Activated CD4-positive, alpha-beta memory T cell treated with anti-CD3 and anti-CD28 coated beads, Interleukin-2, amount 10 ng/mL, durations not matched to agents 7 days and 5 days (primary cell): ENCODE data around the gene TDRD5. TPM values are rescaled to one million over a fixed set of nuclear protein-coding genes. Genes with fewer than 3 reads are reported as not detected.

Experiments used
- CTCF ChIA-PET: fragments of 350-600 bp; sonication (Branson Sonifier 250); formaldehyde crosslinking; loops from one replicate; lab custom pipeline; 2021; ENCODE audit warnings: antibody characterized with exemption, inconsistent platforms; lab: Charles Lee
- POLR2A ChIA-PET: fragments of 350-600 bp; sonication (Branson Sonifier 250); formaldehyde crosslinking; loops from one replicate; lab custom pipeline; 2021; ENCODE audit warnings: antibody characterized with exemption; lab: Charles Lee
- DNase-seq: peaks from one replicate; pipeline ENCODE4 v3.0.0-alpha.2; 2020
- H3K27ac Mint-ChIP-seq: one replicate; pipeline ENCODE4 v1.8.0; 2021; ENCODE audit warnings: mild to moderate bottlenecking, mixed read lengths
- H3K27me3 Mint-ChIP-seq: one replicate; pipeline ENCODE4 v1.8.0; 2021; ENCODE audit warnings: mixed read lengths
- H3K36me3 Mint-ChIP-seq: one replicate; pipeline ENCODE4 v1.8.0; 2021; ENCODE audit warnings: low read depth, mixed read lengths
- H3K4me1 Mint-ChIP-seq: one replicate; pipeline ENCODE4 v1.8.0; 2021; ENCODE audit warnings: mixed read lengths
- H3K4me3 Mint-ChIP-seq: one replicate; pipeline ENCODE4 v1.8.0; 2021; ENCODE audit warnings: mild to moderate bottlenecking, mixed read lengths
- H3K9me3 Mint-ChIP-seq: one replicate; pipeline ENCODE4 v1.8.0; 2021; ENCODE audit warnings: mixed read lengths
- total RNA-seq, 2 experiments: library from RNA; stranded (reverse); gene quantifications; one replicate each; pipeline ENCODE4 v1.2.3, GENCODE V29; 2021

The TDRD5 gene
- total RNA-seq, 2 experiments from 2014 or later = not detected

GRCh38 chr1:179583771-179584320 is 7.8 kb upstream of the TDRD5 start:
- ChIA-PET CTCF (no interaction called here), POLR2A (no interaction called here)
- Mint-ChIP-seq H3K4me1 (peaks cover 1% of the 10 kb centered on the region), H3K36me3 (no peaks in the 10 kb centered on the region), H3K9me3 (no peaks in the 10 kb centered on the region), H3K4me3 (no peak overlapping the region), H3K27ac (no peak overlapping the region), H3K27me3 (peaks cover 28% of the 10 kb centered on the region)
- DNase-seq = no peak

- Mint-ChIP-seq H3K36me3 (no peaks in the 10 kb centered on the region), H3K4me1 (peaks cover 1% of the 10 kb centered on the region), H3K27ac (no peak overlapping the region), H3K9me3 (no peaks in the 10 kb centered on the region), H3K27me3 (peaks cover 28% of the 10 kb centered on the region), H3K4me3 (no peak overlapping the region)
- DNase-seq = no peak
- ChIA-PET POLR2A (no interaction called here), CTCF (no interaction called here)
These were observed 5.4 kb upstream of the TDRD5 start for GRCh38 chr1:179586107-179586823.

- Mint-ChIP-seq H3K9me3 (no peaks in the 10 kb centered on the region), H3K4me1 (peaks cover 1% of the 10 kb centered on the region), H3K27me3 (peaks cover 28% of the 10 kb centered on the region), H3K27ac (no peak overlapping the region), H3K4me3 (no peak overlapping the region), H3K36me3 (no peaks in the 10 kb centered on the region)
- POLR2A ChIA-PET = no interaction called here
- DNase-seq = no peak
- CTCF ChIA-PET = no interaction called here
These were observed 4.3 kb upstream of the TDRD5 start for GRCh38 chr1:179587336-179587735.

- no peaks in the 10 kb centered on the region for H3K36me3 Mint-ChIP-seq
- no peak overlapping the region for H3K27ac Mint-ChIP-seq
- H3K4me1 Mint-ChIP-seq = peaks cover 1% of the 10 kb centered on the region
- no peak for DNase-seq
- POLR2A ChIA-PET = no interaction called here
- no peak overlapping the region for H3K4me3 Mint-ChIP-seq
- H3K9me3 Mint-ChIP-seq = no peaks in the 10 kb centered on the region
- CTCF ChIA-PET = no interaction called here
- peaks cover 29% of the 10 kb centered on the region for H3K27me3 Mint-ChIP-seq
These were observed 3.1 kb upstream of the TDRD5 start for GRCh38 chr1:179588425-179589024.

GRCh38 chr1:179589509-179589908 is 2.1 kb upstream of the TDRD5 start:
- no peaks in the 10 kb centered on the region for H3K36me3 Mint-ChIP-seq
- no peaks in the 10 kb centered on the region for H3K9me3 Mint-ChIP-seq
- POLR2A ChIA-PET = no interaction called here
- no peak overlapping the region for H3K4me3 Mint-ChIP-seq
- CTCF ChIA-PET = no interaction called here
- no peak for DNase-seq
- H3K4me1 Mint-ChIP-seq = peaks cover 1% of the 10 kb centered on the region
- no peak overlapping the region for H3K27ac Mint-ChIP-seq
- H3K27me3 Mint-ChIP-seq = peaks cover 26% of the 10 kb centered on the region

- Mint-ChIP-seq H3K27ac (no peak overlapping the region), H3K27me3 (peaks cover 23% of the 10 kb centered on the region), H3K4me1 (peaks cover 1% of the 10 kb centered on the region), H3K9me3 (no peaks in the 10 kb centered on the region), H3K36me3 (no peaks in the 10 kb centered on the region), H3K4me3 (no peak overlapping the region)
- POLR2A ChIA-PET = no interaction called here
- no peak for DNase-seq
- CTCF ChIA-PET = no interaction called here
These were observed 961 bp upstream of the TDRD5 start for GRCh38 chr1:179590671-179591070.

- ChIA-PET CTCF (no interaction called here), POLR2A (no interaction called here)
- no peaks in the 10 kb centered on the region for H3K9me3 Mint-ChIP-seq
- H3K36me3 Mint-ChIP-seq = no peaks in the 10 kb centered on the region
- peaks cover 20% of the 10 kb centered on the region for H3K27me3 Mint-ChIP-seq
- H3K4me1 Mint-ChIP-seq = no peaks in the 10 kb centered on the region
- no peak for DNase-seq
- no peak overlapping the region for H3K27ac Mint-ChIP-seq
- no peak overlapping the region for H3K4me3 Mint-ChIP-seq
These were observed 410 bp upstream of the TDRD5 start for GRCh38 chr1:179591253-179591591.

- Mint-ChIP-seq H3K4me1 (no peaks in the 10 kb centered on the region), H3K9me3 (no peaks in the 10 kb centered on the region), H3K27me3 (peaks cover 18% of the 10 kb centered on the region), H3K36me3 (no peaks in the 10 kb centered on the region), H3K27ac (no peak overlapping the region), H3K4me3 (no peak overlapping the region)
- CTCF ChIA-PET = interaction anchor here (1.3 kb wide), 1 partner anchor 211 kb away, joined by 3 read pairs; no protein-coding TSS in a partner anchor
- POLR2A ChIA-PET = no interaction called here
- DNase-seq = no peak
These were observed 7.0 kb downstream of the TDRD5 start for GRCh38 chr1:179598631-179599030.

GRCh38 chr1:179599623-179600249 is 8.1 kb downstream of the TDRD5 start:
- POLR2A ChIA-PET = no interaction called here
- no peak for DNase-seq
- H3K4me1 Mint-ChIP-seq = no peaks in the 10 kb centered on the region
- H3K36me3 Mint-ChIP-seq = no peaks in the 10 kb centered on the region
- CTCF ChIA-PET = interaction anchor here (0.6 kb wide), 1 partner anchor 520 kb away, joined by 4 read pairs; no protein-coding TSS in a partner anchor
- H3K27me3 Mint-ChIP-seq = peaks cover 13% of the 10 kb centered on the region
- H3K4me3 Mint-ChIP-seq = no peak overlapping the region
- no peaks in the 10 kb centered on the region for H3K9me3 Mint-ChIP-seq
- H3K27ac Mint-ChIP-seq = no peak overlapping the region

- CTCF ChIA-PET = no interaction called here
- no peak overlapping the region for H3K4me3 Mint-ChIP-seq
- H3K27ac Mint-ChIP-seq = no peak overlapping the region
- H3K36me3 Mint-ChIP-seq = no peaks in the 10 kb centered on the region
- DNase-seq = no peak
- POLR2A ChIA-PET = no interaction called here
- H3K9me3 Mint-ChIP-seq = no peaks in the 10 kb centered on the region
- peaks cover 11% of the 10 kb centered on the region for H3K27me3 Mint-ChIP-seq
- no peaks in the 10 kb centered on the region for H3K4me1 Mint-ChIP-seq
These were observed 9.5 kb downstream of the TDRD5 start for GRCh38 chr1:179601093-179601492.

GRCh38 chr1:179612361-179612760 is 20.7 kb downstream of the TDRD5 start:
- no peak for DNase-seq
- POLR2A ChIA-PET = no interaction called here
- Mint-ChIP-seq H3K4me1 (no peaks in the 10 kb centered on the region), H3K36me3 (no peaks in the 10 kb centered on the region), H3K27me3 (peaks cover 5% of the 10 kb centered on the region), H3K27ac (no peak overlapping the region), H3K9me3 (no peaks in the 10 kb centered on the region), H3K4me3 (no peak overlapping the region)
- CTCF ChIA-PET = no interaction called here

- Mint-ChIP-seq H3K9me3 (no peaks in the 10 kb centered on the region), H3K36me3 (no peaks in the 10 kb centered on the region), H3K27ac (no peak overlapping the region), H3K4me3 (no peak overlapping the region), H3K4me1 (no peaks in the 10 kb centered on the region), H3K27me3 (peaks cover 2% of the 10 kb centered on the region)
- ChIA-PET CTCF (no interaction called here), POLR2A (no interaction called here)
- no peak for DNase-seq
These were observed 39.1 kb downstream of the TDRD5 start for GRCh38 chr1:179630719-179631118.

- Mint-ChIP-seq H3K36me3 (no peaks in the 10 kb centered on the region), H3K27ac (no peak overlapping the region), H3K4me3 (no peak overlapping the region), H3K27me3 (peaks cover 2% of the 10 kb centered on the region), H3K4me1 (no peaks in the 10 kb centered on the region), H3K9me3 (no peaks in the 10 kb centered on the region)
- POLR2A ChIA-PET = no interaction called here
- DNase-seq = no peak
- CTCF ChIA-PET = no interaction called here
These were observed 41.2 kb downstream of the TDRD5 start for GRCh38 chr1:179632868-179633267.
